ENCODE measurements around the gene LEFTY2.
"Not testable (repeated sequence)": the region's sequence is repeated elsewhere in the genome, so short reads cannot be mapped to it uniquely, and the experiment has no call there.

The LEFTY2 gene

GRCh38 chr1:225953315-225953714 lies 12.3 kb upstream of the LEFTY2 start:
- no peak for DNase-seq

GRCh38 chr1:225950905-225951497 lies 10.0 kb upstream of the LEFTY2 start:
- DNase-seq, result no peak

- DNase-seq, result no peak
Observed at GRCh38 chr1:225949041-225949440, 8.0 kb upstream of the LEFTY2 start.

GRCh38 chr1:225946803-225947202 lies 5.8 kb upstream of the LEFTY2 start:
- no peak for DNase-seq

- no peak for DNase-seq
Observed at GRCh38 chr1:225946082-225946620, 5.1 kb upstream of the LEFTY2 start.

GRCh38 chr1:225945564-225945963 lies 4.5 kb upstream of the LEFTY2 start:
- DNase-seq, result no peak

GRCh38 chr1:225944951-225945350 lies 3.9 kb upstream of the LEFTY2 start:
- DNase-seq, result no peak

- DNase-seq, result no peak
Observed at GRCh38 chr1:225944387-225944786, 3.4 kb upstream of the LEFTY2 start.

- no peak for DNase-seq
Observed at GRCh38 chr1:225943582-225943981, 2.6 kb upstream of the LEFTY2 start.

- DNase-seq, result no peak
Observed at GRCh38 chr1:225942574-225942973, 1.6 kb upstream of the LEFTY2 start.

GRCh38 chr1:225941942-225942222 lies 862 bp upstream of the LEFTY2 start:
- no peak for DNase-seq

GRCh38 chr1:225940385-225941151 lies 452 bp downstream of the LEFTY2 start:
- no peak for DNase-seq

- not testable (repeated sequence) for DNase-seq
Observed at GRCh38 chr1:225939939-225940310, 1.1 kb downstream of the LEFTY2 start.

- DNase-seq, result peak; percentile 18
Observed at GRCh38 chr1:225939097-225939938, 1.7 kb downstream of the LEFTY2 start.

- no peak for DNase-seq
Observed at GRCh38 chr1:225937048-225937968, 3.7 kb downstream of the LEFTY2 start.

GRCh38 chr1:225936523-225936922 lies 4.5 kb downstream of the LEFTY2 start:
- DNase-seq, result no peak

GRCh38 chr1:225936086-225936485 lies 4.9 kb downstream of the LEFTY2 start:
- not testable (repeated sequence) for DNase-seq

- DNase-seq, result no peak
Observed at GRCh38 chr1:225934711-225935110, 6.3 kb downstream of the LEFTY2 start.

- DNase-seq, result no peak
Observed at GRCh38 chr1:225933072-225933471, 7.9 kb downstream of the LEFTY2 start.

- no peak for DNase-seq
Observed at GRCh38 chr1:225931270-225932136, 9.5 kb downstream of the LEFTY2 start.

GRCh38 chr1:225930566-225930965 lies 10.5 kb downstream of the LEFTY2 start:
- no peak for DNase-seq
